ENCODE measurements around the gene CEP57L1. TPM values are rescaled to one million over a fixed set of nuclear protein-coding genes. Genes with fewer than 3 reads are reported as not detected.

CEP57L1 gene
- total and polyA plus RNA-seq, 10 of the 15 experiments (the other 5 are each of a cell fraction or from before 2014, with no cell fraction given) = 12.7 to 30.5 (median 21.9) TPM

DNA sequence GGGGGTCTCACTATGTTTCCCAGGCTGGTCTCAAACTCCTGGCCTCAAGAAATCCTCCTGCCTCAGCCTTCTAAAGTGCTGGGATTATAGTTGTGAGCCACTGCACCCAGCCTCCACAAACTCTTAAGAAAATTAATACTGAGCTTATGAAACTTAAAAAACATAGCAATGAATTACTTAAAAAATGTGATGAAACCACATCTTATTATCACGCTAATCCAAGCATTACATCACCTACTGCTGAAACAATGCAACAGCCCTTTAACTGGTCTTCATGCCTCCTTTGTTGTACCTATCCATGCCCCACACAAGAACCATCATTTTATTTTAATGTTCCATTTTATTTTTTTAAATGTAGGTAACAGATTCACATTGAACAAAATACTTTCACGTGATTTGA is 25.6 kb upstream of the CEP57L1 start:
- no TSS peak for BruUV-seq (replicated peaks)
- no peak overlapping the region for H3K4me2 ChIP-seq (ENCODE audit: control insufficient read depth, insufficient read depth)
- H3K9me3 ChIP-seq (replicated peaks; ENCODE audit: control insufficient read depth, insufficient read depth, low read length) = no peaks in the 10 kb centered on the region
- DNase-seq (ENCODE audit: low read depth, low spot score) (no peak), FAIRE-seq (no peak), ATAC-seq (no peak)
- 61% methylated on average over 2 of the region's 2 CpGs for WGBS (ENCODE audit: insufficient coverage, insufficient replicate concordance, low lambda C conversion rate, missing lambda C conversion rate)
- H2AFZ ChIP-seq (ENCODE audit: control insufficient read depth, low read depth, low read length) = no peak overlapping the region
- in situ Hi-C loops (cut with MboI) (loop anchor here (5.0 kb wide), 1 partner anchor 522 kb away; no protein-coding TSS in a partner anchor), intact Hi-C loops (cut with micrococcal nuclease; ENCODE audit: unreplicated experiment) (loop anchor here (5.0 kb wide), 1 partner anchor 157 kb away; no protein-coding TSS in a partner anchor)
- no peak overlapping the region for H3K27ac ChIP-seq (ENCODE audit: control insufficient read depth, insufficient read depth)
- CTCF ChIA-PET = interaction anchor here (1.3 kb wide), 1 partner anchor 528 kb away, joined by 7 read pairs; no protein-coding TSS in a partner anchor
- no peaks in the 10 kb centered on the region for H3K36me3 ChIP-seq (ENCODE audit: control insufficient read depth in 2 of 2, insufficient read depth in 2 of 2, low read length in 1 of 2)
- no peaks in the 10 kb centered on the region; a peak in 1 of 4 replicates for H3K27me3 ChIP-seq (replicated peaks in 1 of 2; ENCODE audit: control insufficient read depth in 2 of 2, insufficient read depth in 2 of 2, low read length in 1 of 2)
- H4K20me1 ChIP-seq (ENCODE audit: control insufficient read depth, insufficient read depth) = no peaks in the 10 kb centered on the region
- POLR2A ChIA-PET = interaction anchor here (0.6 to 1.1 kb wide), 3 partner anchors 149 to 498 kb away, joined by 3 to 4 read pairs (median 3); no protein-coding TSS in a partner anchor
- no peaks in the 10 kb centered on the region for H3K79me2 ChIP-seq (ENCODE audit: control insufficient read depth, insufficient read depth, low read length)
- RAD21 ChIA-PET (ENCODE audit: unreplicated experiment) = interaction anchor here (0.6 to 1.1 kb wide), 3 partner anchors 47 to 1113 kb away, joined by 3 read pairs; no protein-coding TSS in a partner anchor
- no peak overlapping the region for H3K9ac ChIP-seq (ENCODE audit: control insufficient read depth, insufficient read depth, low read length)
- no peaks in the 10 kb centered on the region for H3K4me1 ChIP-seq (ENCODE audit: control insufficient read depth, insufficient read depth, low read length)
- H3K4me3 ChIP-seq = no peak overlapping the region
- SMC1A ChIA-PET (ENCODE audit: uncharacterized antibody, unreplicated experiment) = interaction anchor here (0.6 to 1.1 kb wide), 3 partner anchors 14 to 528 kb away, joined by 3 to 4 read pairs (median 3); no protein-coding TSS in a partner anchor
- TF ChIP-seq, protein P1, sequence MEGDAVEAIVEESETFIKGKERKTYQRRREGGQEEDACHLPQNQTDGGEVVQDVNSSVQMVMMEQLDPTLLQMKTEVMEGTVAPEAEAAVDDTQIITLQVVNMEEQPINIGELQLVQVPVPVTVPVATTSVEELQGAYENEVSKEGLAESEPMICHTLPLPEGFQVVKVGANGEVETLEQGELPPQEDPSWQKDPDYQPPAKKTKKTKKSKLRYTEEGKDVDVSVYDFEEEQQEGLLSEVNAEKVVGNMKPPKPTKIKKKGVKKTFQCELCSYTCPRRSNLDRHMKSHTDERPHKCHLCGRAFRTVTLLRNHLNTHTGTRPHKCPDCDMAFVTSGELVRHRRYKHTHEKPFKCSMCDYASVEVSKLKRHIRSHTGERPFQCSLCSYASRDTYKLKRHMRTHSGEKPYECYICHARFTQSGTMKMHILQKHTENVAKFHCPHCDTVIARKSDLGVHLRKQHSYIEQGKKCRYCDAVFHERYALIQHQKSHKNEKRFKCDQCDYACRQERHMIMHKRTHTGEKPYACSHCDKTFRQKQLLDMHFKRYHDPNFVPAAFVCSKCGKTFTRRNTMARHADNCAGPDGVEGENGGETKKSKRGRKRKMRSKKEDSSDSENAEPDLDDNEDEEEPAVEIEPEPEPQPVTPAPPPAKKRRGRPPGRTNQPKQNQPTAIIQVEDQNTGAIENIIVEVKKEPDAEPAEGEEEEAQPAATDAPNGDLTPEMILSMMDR (IDR thresholded peaks at IDR 0.05 in 2 of 3, conservative IDR thresholded peaks at IDR 0.05 in 1 of 3; ENCODE audit: control insufficient read depth in 2 of 3, extremely low read depth in 1 of 3, insufficient read depth in 1 of 3, low read depth in 3 of 3, low read length in 3 of 3) = no peak
- TF ChIP-seq ZSCAN29 (IDR thresholded peaks at IDR 0.05) = no peak
- no peak for TF ChIP-seq BCL11A (IDR thresholded peaks at IDR 0.05; ENCODE audit: low read depth, low read length)
- TF ChIP-seq ZNF24 (IDR thresholded peaks at IDR 0.05) = no peak
- TF ChIP-seq, protein P2, sequence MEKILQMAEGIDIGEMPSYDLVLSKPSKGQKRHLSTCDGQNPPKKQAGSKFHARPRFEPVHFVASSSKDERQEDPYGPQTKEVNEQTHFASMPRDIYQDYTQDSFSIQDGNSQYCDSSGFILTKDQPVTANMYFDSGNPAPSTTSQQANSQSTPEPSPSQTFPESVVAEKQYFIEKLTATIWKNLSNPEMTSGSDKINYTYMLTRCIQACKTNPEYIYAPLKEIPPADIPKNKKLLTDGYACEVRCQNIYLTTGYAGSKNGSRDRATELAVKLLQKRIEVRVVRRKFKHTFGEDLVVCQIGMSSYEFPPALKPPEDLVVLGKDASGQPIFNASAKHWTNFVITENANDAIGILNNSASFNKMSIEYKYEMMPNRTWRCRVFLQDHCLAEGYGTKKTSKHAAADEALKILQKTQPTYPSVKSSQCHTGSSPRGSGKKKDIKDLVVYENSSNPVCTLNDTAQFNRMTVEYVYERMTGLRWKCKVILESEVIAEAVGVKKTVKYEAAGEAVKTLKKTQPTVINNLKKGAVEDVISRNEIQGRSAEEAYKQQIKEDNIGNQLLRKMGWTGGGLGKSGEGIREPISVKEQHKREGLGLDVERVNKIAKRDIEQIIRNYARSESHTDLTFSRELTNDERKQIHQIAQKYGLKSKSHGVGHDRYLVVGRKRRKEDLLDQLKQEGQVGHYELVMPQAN (conservative IDR thresholded peaks at IDR 0.05) = no peak
- no peak for TF ChIP-seq ASH2L (IDR thresholded peaks at IDR 0.05; ENCODE audit: borderline replicate concordance, low read depth)
- no peak for TF ChIP-seq NR2F1 (conservative IDR thresholded peaks at IDR 0.05)
- TF ChIP-seq TCF12 (IDR thresholded peaks at IDR 0.05; ENCODE audit: low read depth, low read length) = no peak
- TF ChIP-seq FOXK2 (IDR thresholded peaks at IDR 0.05) = no peak
- TF ChIP-seq, protein P3, sequence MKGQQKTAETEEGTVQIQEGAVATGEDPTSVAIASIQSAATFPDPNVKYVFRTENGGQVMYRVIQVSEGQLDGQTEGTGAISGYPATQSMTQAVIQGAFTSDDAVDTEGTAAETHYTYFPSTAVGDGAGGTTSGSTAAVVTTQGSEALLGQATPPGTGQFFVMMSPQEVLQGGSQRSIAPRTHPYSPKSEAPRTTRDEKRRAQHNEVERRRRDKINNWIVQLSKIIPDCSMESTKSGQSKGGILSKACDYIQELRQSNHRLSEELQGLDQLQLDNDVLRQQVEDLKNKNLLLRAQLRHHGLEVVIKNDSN (IDR thresholded peaks at IDR 0.05; ENCODE audit: borderline replicate concordance, extremely low read length, insufficient read depth, low read depth, low read length) = no peak
- TF ChIP-seq FOXM1 (IDR thresholded peaks at IDR 0.05; ENCODE audit: low read depth, low read length) = no peak
- no peak for TF ChIP-seq CHD2 (IDR thresholded peaks at IDR 0.05; ENCODE audit: borderline replicate concordance, low read depth, low read length)
- no peak for TF ChIP-seq ATF7 (IDR thresholded peaks at IDR 0.05; ENCODE audit: low read depth)
- TF ChIP-seq NFXL1 (IDR thresholded peaks at IDR 0.05; ENCODE audit: borderline replicate concordance) = no peak
- TF ChIP-seq, protein P4, sequence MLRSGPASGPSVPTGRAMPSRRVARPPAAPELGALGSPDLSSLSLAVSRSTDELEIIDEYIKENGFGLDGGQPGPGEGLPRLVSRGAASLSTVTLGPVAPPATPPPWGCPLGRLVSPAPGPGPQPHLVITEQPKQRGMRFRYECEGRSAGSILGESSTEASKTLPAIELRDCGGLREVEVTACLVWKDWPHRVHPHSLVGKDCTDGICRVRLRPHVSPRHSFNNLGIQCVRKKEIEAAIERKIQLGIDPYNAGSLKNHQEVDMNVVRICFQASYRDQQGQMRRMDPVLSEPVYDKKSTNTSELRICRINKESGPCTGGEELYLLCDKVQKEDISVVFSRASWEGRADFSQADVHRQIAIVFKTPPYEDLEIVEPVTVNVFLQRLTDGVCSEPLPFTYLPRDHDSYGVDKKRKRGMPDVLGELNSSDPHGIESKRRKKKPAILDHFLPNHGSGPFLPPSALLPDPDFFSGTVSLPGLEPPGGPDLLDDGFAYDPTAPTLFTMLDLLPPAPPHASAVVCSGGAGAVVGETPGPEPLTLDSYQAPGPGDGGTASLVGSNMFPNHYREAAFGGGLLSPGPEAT (IDR thresholded peaks at IDR 0.05; ENCODE audit: low read depth) = no peak
- TF ChIP-seq HCFC1 (IDR thresholded peaks at IDR 0.05; ENCODE audit: low read length) = no peak
